RCC 7860 (cell line): ENCODE measurements around the gene PKD2L2.
"Not testable (repeated sequence)": the region's sequence is repeated elsewhere in the genome, so short reads cannot be mapped to it uniquely, and the experiment has no call there.

ENCODE experiments used
- DNase-seq: peaks from one replicate; pipeline ENCODE4 v3.0.0-alpha.2; 2015; ENCODE audit warnings: low spot score
- FAIRE-seq: peaks from 2 replicates; lab custom pipeline; 2012; peaks lifted over from hg19 to GRCh38; lab: Jason Lieb, UNC

Gene PKD2L2

DNA sequence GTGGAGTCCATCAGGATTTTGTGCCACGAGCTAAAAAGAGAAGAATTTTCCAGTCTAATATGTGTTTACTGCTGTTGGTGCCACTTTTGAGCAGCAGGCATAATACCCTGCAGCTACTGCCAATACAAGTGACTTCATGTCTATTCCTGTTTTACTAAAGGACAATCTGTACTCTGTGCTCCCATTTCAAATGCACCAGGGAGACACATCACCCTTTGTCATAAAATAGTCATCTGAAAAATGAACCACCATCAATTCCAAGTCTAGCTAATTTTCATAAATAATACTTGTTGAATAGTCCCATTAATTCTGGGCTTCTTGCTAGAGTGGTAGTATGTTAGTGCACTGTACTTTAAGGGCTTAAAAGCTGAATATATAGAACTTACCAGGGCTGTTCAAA is 8.9 kb upstream of the PKD2L2 start:
- FAIRE-seq = no peak
- DNase-seq = no peak

DNA sequence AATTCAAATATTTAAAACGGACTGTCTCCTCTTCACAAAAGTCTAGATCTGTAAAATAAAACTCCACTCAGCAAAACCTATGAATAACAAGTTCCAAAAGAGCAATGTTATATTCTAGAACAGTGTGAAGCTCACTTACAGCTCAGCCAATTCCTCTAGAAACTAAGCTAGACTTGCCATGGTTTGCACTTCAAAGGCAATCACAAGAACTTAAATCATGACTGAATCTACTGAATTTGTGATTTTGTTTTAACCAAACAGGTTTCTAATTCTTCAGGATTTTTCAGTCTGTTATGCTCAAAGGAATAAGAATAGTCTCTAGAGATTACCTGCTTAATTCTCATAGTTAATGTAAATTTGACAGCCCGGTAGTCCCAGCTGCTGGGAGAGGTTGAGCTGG is 1.4 kb upstream of the PKD2L2 start:
- FAIRE-seq = no peak
- DNase-seq = no peak

DNA sequence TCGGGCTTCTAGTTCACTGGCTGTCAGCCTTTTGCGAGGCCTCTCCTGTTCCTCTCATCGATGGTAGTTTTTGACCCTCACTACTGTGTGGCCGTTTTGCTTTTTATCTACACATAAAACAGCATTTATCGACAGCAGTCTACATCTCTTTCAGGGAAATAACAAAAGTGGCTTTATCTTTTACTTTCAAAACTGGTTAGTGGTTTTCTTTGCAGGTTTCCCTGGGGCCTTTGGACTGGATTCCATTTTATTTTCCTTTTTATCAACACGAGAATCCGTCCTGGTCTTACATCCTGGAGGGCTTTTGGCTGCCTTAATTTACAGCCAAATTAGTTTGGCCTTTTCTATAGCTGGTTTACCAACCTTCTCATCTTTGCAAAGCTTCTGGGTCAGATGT is 793 bp upstream of the PKD2L2 start:
- no peak for DNase-seq
- no peak for FAIRE-seq

DNA sequence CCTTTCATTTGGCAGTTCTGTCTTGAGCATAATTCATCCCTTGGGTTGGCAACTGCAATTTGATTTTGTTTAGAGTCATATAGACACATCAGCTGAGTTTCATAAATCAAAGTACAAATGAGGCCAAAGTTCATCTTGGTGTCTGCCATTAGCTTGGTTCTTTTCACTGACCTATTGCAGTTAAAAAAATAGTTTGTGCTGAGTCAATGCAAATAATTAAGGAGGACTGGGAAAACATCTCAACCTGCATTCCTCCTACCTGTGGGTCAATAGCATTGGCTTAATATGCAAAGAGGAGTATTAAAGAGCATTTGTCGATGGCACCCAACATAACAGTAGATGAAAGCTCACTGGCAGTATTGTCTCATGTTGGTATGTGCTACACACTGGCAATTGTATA is 1.6 kb downstream of the PKD2L2 start:
- FAIRE-seq (no peak), DNase-seq (no peak)

DNA sequence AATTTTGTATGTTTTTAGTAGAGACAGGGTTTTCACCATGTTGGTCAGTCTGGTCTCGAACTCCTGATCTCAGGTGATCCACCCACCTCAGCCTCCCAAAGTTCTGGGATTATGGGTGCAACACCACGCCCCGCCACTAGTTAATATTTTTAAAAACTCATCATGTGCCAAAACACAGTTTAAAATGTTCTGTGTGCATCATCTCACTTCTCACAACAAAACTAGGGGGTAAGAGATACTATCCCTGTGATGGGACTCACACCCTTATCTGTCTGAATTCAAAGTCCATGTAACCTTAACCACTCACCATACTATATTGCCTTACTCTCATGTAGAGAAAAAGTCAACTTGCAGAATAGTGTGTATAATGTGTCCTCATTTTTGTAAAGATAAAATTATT is 2.6 kb downstream of the PKD2L2 start:
- FAIRE-seq = no peak
- no peak for DNase-seq

DNA sequence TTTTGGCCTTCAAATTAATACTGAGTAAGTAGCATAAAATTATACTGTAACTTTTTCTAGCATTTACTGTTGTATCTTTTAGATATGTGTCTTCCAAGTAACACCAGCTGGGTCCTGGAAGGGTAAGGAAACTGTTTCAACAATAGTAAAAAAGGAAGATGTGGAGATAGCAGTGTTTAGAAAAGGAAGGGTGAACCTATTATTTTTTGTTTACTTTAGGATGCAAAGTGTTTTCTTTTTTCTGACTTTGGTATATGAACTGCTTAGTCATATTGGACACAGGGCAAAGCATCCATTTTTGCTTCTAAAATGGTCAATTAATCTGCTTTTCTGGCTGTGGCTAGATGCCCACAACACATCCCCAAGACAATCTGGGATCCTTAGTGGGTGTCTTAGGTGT is 5.3 kb downstream of the PKD2L2 start:
- FAIRE-seq = no peak
- DNase-seq = no peak

DNA sequence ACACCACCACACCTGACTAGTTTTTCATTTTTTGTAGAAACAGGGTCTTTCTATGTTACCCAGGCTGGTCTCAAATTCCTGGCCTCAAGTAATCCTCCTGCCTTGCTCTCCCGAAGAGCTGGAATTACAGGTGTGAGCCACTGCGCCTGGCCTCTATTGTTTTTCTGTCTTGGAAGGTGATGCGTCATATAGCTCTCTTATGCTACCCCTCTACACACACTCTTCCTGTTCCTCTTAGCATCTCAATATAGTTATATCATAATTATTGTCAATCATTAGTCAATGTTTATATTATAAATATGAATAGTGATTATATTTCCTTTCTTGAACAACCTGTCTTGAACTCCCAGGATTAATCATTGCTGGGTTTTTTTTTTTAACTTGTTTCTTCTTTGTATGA is 7.3 kb downstream of the PKD2L2 start:
- no peak for FAIRE-seq
- DNase-seq = no peak

DNA sequence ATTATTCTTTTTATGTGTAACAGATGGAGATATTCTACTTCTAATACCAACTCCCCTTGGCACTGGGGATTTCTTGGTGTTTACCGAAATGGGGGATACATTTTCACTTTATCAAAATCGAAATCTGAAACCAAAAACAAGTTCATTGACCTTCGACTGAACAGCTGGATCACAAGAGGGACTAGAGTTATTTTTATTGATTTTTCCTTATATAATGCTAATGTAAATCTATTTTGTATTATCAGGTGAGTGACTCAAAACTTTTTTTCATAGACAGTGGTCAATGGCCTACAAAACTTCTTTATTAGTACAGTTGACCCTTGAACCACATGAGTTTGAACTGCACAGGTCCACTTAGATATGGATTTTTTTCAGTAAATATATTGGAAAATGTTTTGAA is 10.2 kb downstream of the PKD2L2 start:
- FAIRE-seq (no peak), DNase-seq (no peak)

DNA sequence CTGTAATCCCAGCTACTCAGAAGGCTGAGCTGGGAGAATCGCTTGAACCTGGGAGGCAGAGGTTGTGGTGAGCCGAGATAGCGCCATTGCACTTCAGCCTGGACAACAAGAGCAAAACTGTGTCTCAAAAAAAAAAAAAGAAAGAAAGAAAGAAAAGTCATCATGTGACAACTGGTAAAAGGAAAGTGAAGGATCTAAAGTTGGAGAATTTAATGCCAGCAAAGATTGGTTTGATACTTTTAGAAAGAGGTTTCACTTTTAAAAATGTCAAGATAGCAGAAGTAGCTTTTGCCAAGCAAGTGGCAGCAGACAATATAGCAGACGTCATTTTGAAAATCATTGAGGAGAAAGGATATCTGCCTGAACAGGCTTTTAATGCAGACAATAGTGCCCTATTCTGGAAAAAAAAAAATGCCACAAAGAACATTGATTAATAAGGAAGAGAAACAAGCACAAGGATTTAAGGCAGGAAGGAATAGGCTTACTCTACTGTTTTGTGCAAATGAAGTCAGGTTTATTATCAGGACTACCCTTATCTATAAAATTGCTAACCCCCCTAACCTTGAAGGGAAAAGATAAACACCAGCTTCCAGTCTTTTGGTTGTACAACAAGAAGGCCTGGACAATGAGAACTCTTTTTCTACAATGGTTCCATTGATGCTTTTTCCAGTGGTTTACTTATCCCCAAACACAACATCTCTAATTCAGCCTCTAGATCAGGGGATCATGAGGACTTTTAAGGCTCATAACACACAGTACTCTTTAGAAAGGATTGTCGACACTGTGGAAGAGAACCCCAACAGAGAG is 12.0 kb downstream of the PKD2L2 start:
- DNase-seq = no peak
- no peak for FAIRE-seq

DNA sequence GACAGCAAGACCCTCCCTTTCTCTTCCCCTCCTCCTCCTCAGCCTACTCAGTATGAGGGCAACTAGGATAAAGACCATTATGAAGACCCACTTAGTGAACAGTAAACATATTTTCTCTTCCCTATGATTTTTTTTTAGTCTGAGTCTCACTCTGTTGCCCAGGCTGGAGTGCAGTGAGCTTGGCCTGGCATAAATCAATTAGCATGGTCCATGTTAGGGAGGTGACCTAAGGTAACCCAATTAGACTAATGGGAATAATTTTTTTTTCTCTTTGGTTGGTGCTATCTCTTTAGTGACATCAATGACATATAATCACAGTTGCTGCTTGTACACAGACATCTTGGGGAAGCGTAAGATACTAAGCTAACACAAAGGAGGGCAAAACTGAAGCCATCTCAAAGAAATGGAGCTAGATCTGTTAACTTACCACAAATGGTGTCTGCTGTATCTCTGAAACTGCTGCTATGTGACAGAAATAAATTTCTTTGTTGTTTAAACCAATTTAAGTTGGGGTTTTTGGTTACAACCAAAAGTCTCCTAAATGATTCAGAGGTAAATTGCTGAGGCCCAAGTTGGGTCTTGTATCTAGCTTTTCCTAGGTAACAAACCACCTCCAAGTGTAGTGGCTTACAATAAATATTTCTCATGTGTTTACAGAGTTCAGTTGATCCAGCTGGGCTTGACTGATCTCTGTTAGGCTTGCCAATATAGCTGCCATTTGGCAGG is 13.3 kb downstream of the PKD2L2 start:
- DNase-seq (no peak), FAIRE-seq (no peak)

DNA sequence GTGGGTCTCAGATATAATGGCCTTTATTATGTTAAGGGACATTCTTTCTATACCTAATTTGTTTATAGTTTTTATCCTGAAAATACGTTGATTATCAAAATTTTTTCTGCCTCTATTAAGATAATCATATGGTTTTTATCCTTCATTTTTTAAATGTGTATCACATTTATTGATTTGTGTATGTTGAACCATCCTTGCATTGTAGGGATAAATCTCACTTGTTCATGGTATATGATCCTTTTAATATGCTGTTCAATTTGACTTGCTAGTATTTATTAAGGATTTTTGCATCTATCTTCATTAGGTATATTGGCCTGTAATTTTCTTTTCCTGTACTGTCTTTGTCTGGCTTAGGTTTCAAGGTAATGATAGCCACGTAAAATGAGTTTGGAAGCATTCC is 25.5 kb downstream of the PKD2L2 start:
- FAIRE-seq (no peak), DNase-seq (no peak)

DNA sequence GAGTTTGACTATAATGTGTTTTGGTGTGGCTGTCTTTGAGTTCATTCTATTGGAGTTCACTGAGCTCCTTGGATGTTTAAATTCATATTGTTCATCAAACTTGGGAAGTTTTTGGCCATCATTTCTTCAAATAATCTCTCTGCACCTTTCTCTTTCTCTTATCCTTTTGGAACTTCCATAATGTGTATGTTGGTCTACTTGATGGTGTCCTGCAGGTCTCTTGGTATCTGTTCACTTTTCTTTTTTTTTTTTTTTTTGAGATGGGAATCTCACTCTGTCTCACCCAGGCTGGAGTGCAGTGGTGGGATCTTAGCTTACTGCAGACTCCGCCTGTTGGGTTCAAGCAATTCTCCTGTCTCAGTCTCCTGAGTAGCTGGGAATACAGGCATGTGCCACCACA is 27.7 kb downstream of the PKD2L2 start:
- FAIRE-seq (no peak), DNase-seq (no peak)

DNA sequence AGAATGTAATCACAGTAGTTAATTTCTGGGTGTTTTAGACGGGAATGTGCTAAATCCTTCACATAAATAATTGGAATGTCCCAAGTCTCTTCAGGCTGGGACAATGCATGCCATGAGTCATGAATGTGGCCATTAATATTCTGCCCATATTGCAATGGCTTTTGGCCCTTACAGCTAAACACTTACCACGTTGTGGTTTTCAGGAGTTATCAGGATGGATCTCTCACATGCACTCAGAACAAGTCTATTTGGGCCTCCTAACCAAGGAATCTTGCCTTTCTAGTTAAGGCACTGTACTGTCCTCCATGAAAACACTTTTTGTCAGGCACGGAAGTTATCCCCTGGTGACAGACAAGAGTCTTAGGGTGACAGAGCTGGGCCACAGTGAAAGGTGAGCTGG is 32.7 kb downstream of the PKD2L2 start:
- FAIRE-seq (peak; percentile 11), DNase-seq (no peak)

DNA sequence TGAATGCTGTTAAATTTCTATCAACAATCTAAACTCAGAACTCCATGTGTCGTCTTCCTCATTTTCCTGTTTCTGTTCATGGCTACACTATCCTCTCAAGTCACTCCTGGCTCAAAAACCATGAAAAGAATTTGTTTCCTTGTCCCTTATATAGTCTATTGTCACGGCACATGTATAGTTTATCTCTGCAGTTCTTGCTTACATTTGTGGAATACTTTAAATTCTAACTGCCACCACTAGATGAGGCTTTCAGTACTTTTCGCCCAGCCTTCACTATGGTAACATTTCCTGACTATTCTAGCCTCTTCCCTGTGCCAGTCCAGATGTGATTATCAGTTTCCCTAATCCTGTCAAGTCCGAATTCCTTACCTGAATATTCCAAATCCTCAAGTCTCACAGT is 34.6 kb downstream of the PKD2L2 start:
- DNase-seq = no peak
- no peak for FAIRE-seq

DNA sequence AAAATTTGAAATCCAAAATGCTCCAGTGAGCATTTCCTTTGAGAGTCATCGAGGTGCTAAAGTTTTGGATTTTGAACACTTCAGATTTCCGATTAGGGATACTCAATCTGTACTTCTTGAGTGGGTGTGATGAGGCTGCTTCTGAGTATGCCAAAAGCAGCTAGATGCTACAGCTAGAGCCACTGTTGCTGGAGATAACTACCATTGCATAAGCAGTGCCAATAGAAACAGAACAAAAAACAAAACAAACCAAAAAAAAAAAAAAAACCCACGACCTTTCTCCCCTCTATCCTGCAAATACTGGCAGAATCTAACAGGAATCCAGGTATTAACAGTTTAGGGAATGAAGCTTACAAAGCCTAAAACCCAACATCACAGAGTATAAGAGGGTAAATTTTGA is 43.5 kb downstream of the PKD2L2 start:
- DNase-seq = no peak
- FAIRE-seq = no peak

DNA sequence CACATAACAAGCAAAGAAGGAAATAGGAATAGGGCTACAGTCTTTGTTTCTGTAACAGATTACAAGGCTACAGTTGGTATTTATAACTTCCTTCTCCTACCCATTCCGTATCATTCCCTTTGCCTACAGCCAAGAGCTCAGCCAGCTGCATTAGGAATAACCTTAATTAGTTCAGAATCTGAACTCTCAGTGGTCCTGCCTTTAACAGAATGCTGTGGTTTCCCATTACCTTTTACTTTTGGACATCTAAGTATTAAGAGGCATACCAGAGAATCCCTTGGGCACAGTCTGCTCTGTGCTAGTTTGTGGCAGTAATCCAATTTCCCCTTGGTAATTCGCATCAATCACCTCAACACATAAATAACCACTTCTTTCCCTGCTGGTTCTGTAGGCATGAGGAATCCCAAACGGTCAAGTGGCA is 44.2 kb downstream of the PKD2L2 start:
- DNase-seq (no peak), FAIRE-seq (no peak)

DNA sequence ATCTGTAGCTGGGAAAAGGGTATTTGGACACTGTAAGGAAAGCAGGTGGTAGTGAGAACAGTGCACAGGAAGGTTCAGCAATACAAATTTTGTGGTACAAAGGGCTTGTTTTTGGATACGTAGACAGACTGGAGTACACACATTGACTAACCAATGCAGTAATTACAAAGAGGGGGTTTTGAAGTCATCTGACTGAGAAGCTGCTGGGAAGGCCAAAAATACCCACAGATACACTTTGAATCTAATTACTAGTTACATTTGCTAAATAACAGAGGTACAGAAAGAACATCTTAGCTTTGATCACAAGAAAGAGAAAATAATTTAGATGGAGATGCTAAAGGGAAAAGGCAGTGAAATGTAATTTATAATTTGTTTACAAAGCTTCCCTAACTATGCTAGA is 45.9 kb downstream of the PKD2L2 start:
- DNase-seq (no peak), FAIRE-seq (no peak)

DNA sequence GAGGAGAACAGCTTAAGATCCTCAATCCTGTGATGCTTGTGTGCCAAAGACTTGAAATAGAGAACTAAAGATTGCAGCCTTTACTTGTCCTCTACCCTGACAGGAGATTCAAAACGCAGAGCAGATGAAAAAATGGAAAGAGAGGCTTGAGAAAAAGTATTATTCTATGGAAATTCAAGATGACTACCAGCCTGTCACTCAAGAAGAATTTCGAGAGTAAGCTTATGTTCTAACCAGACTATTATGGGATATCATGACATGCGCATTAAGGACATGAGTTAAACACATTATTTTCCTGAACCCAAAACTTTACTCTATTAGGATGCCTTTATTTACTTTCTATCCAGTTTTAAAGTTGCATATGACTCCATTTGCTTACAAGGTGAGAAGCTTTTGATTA is 46.4 kb downstream of the PKD2L2 start:
- DNase-seq (no peak), FAIRE-seq (no peak)

DNA sequence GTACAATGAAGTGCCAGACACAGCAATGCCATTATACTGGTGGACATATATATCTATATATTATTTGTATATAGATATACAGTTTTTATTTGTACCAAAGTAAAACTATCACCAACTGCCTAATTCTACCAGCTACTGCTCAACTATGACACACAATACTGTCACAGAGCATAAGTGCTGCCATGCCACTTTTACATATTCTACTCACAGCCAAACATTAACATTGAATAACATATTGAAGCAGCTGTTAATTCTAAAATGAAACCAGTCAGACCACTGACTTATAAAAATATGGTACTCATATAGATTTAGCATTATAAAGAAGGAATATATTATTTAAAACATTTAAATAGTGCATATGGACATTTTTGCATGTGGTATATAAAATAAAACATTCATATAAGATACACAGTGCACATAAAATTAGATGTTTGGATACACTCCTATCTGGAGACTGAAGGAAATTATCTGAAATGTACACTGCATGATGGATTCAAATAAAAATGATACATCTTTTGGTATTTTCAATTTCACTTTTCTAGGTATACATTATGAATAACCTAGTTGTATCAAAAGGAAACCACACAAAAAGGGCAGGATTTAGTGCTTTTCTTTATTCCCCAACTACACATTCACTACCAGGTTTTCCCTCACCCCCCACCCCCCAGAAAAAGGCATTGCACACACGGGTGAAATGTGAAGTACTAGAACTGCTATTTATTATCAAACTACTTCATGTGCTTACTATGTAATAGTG is 48.9 kb downstream of the PKD2L2 start:
- FAIRE-seq (no peak), DNase-seq (no peak)

DNA sequence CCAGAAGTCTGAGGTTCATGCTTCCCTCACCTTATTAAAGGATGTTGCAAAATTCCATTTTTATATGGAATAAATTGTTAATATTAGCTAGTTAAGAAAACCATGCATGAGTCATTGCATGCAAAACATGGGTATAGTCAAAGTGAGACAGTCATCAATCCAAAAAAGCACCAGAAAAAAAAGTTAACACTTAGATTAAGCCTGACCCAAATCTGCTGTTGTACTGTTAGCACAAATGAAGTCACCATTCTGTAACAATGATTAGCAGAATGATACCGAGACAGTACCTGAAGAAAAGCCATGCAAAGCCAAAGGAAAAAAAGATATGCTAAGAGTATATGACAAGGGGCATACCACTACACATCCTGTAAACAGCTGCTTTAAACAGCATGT is 49.5 kb downstream of the PKD2L2 start:
- DNase-seq = no peak
- FAIRE-seq = no peak

DNA sequence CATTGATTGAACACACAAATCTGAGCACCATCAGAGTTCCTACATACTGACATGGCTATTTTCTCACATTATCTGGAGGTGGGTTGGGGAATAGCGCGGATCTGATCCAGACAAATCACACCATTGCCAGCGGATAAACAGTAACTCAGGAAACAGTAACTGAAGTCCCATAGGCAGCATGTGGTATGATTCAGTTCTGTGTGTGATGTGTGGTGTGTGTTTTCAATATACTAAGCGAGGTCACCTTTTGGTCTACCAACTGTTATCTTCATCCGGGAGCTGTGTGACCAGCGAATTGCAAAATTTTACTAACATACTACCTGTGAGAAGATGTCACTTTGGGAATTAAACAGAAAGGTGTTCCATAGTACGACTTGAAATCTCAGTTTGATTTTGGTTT is 50.1 kb downstream of the PKD2L2 start:
- no peak for DNase-seq
- FAIRE-seq = no peak

DNA sequence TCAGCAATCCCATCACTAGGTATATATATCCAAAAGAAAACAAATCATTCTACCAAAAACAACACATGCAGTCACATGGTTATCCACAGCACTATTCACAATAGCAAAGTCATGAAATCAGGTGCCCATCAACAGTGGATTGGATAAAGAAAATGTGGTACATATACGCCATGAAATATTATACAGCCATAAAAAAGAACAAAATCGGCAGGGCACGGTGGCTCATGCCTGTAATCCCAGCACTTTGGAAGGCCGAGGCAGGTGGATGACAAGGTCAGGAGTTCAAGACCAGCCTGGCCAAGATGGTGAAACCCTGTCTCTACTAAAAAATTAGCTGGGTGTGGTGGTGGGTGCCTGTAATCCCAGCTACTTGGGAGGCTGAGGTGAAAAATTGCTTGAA is 55.0 kb downstream of the PKD2L2 start:
- not testable (repeated sequence) for DNase-seq, FAIRE-seq
